Caco-2 (cell line): ENCODE results near the gene SPEG. TPM values are rescaled to one million over a fixed set of nuclear protein-coding genes. Genes with fewer than 3 reads are reported as not detected.
A peak's percentile ranks its signal among the peaks of the same experiment; 100 is the strongest.

Experiments
- BruUV-seq: library from RNA; stranded (reverse); fragments of 400-500 nt; replicated peaks from 2 replicates; lab custom pipeline; 2021; lab: Mats Ljungman, UMichigan
- CTCF ChIA-PET: fragments of 300-600 bp; sonication (Branson Sonifier 250); formaldehyde crosslinking; loops from one replicate; lab custom pipeline; 2022; ENCODE audit warnings: antibody characterized with exemption; lab: Charles Lee
- POLR2A ChIA-PET: fragments of 300-600 bp; sonication (Branson Sonifier 250); formaldehyde crosslinking; loops from one replicate; lab custom pipeline; 2022; ENCODE audit warnings: antibody characterized with exemption; lab: Charles Lee
- DNase-seq, 2 experiments: peaks; one replicate each; pipeline versions ENCODE4 v3.0.0 to v3.0.0-alpha.2; 2020 to 2022
- H3K27me3 ChIP-seq: replicated peaks from 2 replicates; pipeline ENCODE4 v1.6.0; 2011; ENCODE audit warnings: low read length; ENCODE audit not compliant: control insufficient read depth, insufficient read depth
- H3K36me3 ChIP-seq: 2 replicates; pipeline ENCODE4 v1.5.1; 2011; ENCODE audit warnings: low read length; ENCODE audit not compliant: control insufficient read depth, insufficient read depth
- H3K4me1 ChIP-seq: fragments of 250-450 bp; sonication (Bioruptor Pico); 2 replicates; pipeline ENCODE4 v1.5.1; 2020; ENCODE audit warnings: mild to moderate bottlenecking
- H3K4me3 ChIP-seq: 2 replicates; pipeline ENCODE4 v1.5.1; 2011; ENCODE audit warnings: low read depth, mild to moderate bottlenecking, control low read depth, low read length
- H3K9me3 ChIP-seq: fragments of 250-450 bp; sonication (Bioruptor Pico); 2 replicates; pipeline ENCODE4 v1.5.1; 2020; ENCODE audit warnings: mild to moderate bottlenecking, moderate library complexity
- H3K27ac Mint-ChIP-seq: one replicate; pipeline ENCODE4 v1.8.0; 2022; ENCODE audit warnings: mixed read lengths; ENCODE audit not compliant: unreplicated experiment
- H3K27me3 Mint-ChIP-seq: one replicate; pipeline ENCODE4 v1.8.0; 2022; ENCODE audit warnings: mixed read lengths; ENCODE audit not compliant: insufficient read depth, unreplicated experiment
- H3K36me3 Mint-ChIP-seq: one replicate; pipeline ENCODE4 v1.8.0; 2022; ENCODE audit warnings: mild to moderate bottlenecking, mixed read lengths; ENCODE audit not compliant: insufficient read depth, unreplicated experiment
- H3K4me1 Mint-ChIP-seq: one replicate; pipeline ENCODE4 v1.8.0; 2022; ENCODE audit warnings: low read depth, mixed read lengths; ENCODE audit not compliant: unreplicated experiment
- H3K4me3 Mint-ChIP-seq: one replicate; pipeline ENCODE4 v1.8.0; 2022; ENCODE audit warnings: mild to moderate bottlenecking, moderate library complexity, mixed read lengths; ENCODE audit not compliant: unreplicated experiment
- H3K9me3 Mint-ChIP-seq: one replicate; pipeline ENCODE4 v1.8.0; 2022; ENCODE audit warnings: mixed read lengths; ENCODE audit not compliant: unreplicated experiment
- CTCF ChIP-seq, 2 experiments: fragments of 200-600 bp in 1 of 2; IDR thresholded peaks; 1 replicate in 1 of 2; 2 replicates in 1 of 2; pipeline versions ENCODE4 v1.5.1 to v1.8.0; 2011 to 2022; ENCODE audit warnings: antibody characterized with exemption in 1 of 2, control low read depth in 1 of 2, inconsistent platforms in 1 of 2, low read depth in 1 of 2, low read length in 1 of 2, mild to moderate bottlenecking in 1 of 2, moderate library complexity in 1 of 2; ENCODE audit not compliant: insufficient read depth in 1 of 2, severe bottlenecking in 1 of 2, unreplicated experiment in 1 of 2
- intact Hi-C: fragments of 100-400 bp; cut with micrococcal nuclease; formaldehyde crosslinking; loops from one replicate; pipeline ENCODE4 v1.10.0; 2022; ENCODE audit not compliant: unreplicated experiment
- total RNA-seq: library from RNA; stranded (reverse); gene quantifications from 2 replicates; pipeline ENCODE4 v1.2.3, GENCODE V29; 2022

Gene SPEG
- total RNA-seq, 1 experiment from 2014 or later = 18.6 TPM

- ChIA-PET CTCF (interaction anchor here (0.6 to 3.9 kb wide), 12 partner anchors 8 to 209 kb away, joined by 3 to 49 read pairs (median 6); partner anchors contain the start of gene GMPPA), POLR2A (no interaction called here)
- H3K27ac Mint-ChIP-seq = no peak overlapping the region
- H3K4me3 Mint-ChIP-seq = no peak overlapping the region
- no peaks in the 10 kb centered on the region for H3K9me3 ChIP-seq
- no peak for TF ChIP-seq CTCF (IDR thresholded peaks at IDR 0.05; ENCODE audit: insufficient read depth in 1 of 2, low read depth in 1 of 2, low read length in 1 of 2, severe bottlenecking in 1 of 2, unreplicated experiment in 1 of 2)
- BruUV-seq = no TSS peak
- H3K27me3 ChIP-seq = no peaks in the 10 kb centered on the region; the same call in 1 of the 2 replicates
- H3K36me3 Mint-ChIP-seq = no peaks in the 10 kb centered on the region
- peaks cover 16% of the 10 kb centered on the region for H3K27me3 Mint-ChIP-seq
- H3K4me1 ChIP-seq = peaks cover 13% of the 10 kb centered on the region
- peaks cover 13% of the 10 kb centered on the region for H3K4me1 Mint-ChIP-seq
- no peak overlapping the region for H3K4me3 ChIP-seq
- intact Hi-C loops = no loop called here
- H3K36me3 ChIP-seq = no peaks in the 10 kb centered on the region
- no peak for DNase-seq
- no peaks in the 10 kb centered on the region for H3K9me3 Mint-ChIP-seq
Observed at GRCh38 chr2:219520079-219520478, 85.4 kb downstream of the SPEG start.

- Mint-ChIP-seq H3K4me3 (peak overlapping the region; percentile 58), H3K27ac (peak overlapping the region; percentile 73), H3K36me3 (no peaks in the 10 kb centered on the region), H3K4me1 (peaks cover 22% of the 10 kb centered on the region), H3K9me3 (no peaks in the 10 kb centered on the region), H3K27me3 (peaks cover 13% of the 10 kb centered on the region)
- POLR2A ChIA-PET = no interaction called here
- peaks cover 24% of the 10 kb centered on the region for H3K4me1 ChIP-seq
- TF ChIP-seq CTCF (IDR thresholded peaks at IDR 0.05; ENCODE audit: insufficient read depth in 1 of 2, low read depth in 1 of 2, low read length in 1 of 2, severe bottlenecking in 1 of 2, unreplicated experiment in 1 of 2) = peak; percentile 81 to 97
- no peaks in the 10 kb centered on the region for H3K36me3 ChIP-seq
- intact Hi-C loops = loop anchor here (1.0 kb wide), 3 partner anchors 11 to 45 kb away; partner anchors contain the start of gene GMPPA
- H3K27me3 ChIP-seq = no peaks in the 10 kb centered on the region
- BruUV-seq = no TSS peak
- no peaks in the 10 kb centered on the region for H3K9me3 ChIP-seq
- peak; percentile 73 to 74 for DNase-seq
- CTCF ChIA-PET = interaction anchor here (0.9 to 3.9 kb wide), 8 partner anchors 9 to 119 kb away, joined by 3 to 49 read pairs (median 6); partner anchors contain the start of gene GMPPA
- 0 out of 2 replicates have a peak overlapping the region, but pooled peaks have one; percentile 5 for H3K4me3 ChIP-seq
Observed at GRCh38 chr2:219521066-219521880, 86.6 kb downstream of the SPEG start.

DNA sequence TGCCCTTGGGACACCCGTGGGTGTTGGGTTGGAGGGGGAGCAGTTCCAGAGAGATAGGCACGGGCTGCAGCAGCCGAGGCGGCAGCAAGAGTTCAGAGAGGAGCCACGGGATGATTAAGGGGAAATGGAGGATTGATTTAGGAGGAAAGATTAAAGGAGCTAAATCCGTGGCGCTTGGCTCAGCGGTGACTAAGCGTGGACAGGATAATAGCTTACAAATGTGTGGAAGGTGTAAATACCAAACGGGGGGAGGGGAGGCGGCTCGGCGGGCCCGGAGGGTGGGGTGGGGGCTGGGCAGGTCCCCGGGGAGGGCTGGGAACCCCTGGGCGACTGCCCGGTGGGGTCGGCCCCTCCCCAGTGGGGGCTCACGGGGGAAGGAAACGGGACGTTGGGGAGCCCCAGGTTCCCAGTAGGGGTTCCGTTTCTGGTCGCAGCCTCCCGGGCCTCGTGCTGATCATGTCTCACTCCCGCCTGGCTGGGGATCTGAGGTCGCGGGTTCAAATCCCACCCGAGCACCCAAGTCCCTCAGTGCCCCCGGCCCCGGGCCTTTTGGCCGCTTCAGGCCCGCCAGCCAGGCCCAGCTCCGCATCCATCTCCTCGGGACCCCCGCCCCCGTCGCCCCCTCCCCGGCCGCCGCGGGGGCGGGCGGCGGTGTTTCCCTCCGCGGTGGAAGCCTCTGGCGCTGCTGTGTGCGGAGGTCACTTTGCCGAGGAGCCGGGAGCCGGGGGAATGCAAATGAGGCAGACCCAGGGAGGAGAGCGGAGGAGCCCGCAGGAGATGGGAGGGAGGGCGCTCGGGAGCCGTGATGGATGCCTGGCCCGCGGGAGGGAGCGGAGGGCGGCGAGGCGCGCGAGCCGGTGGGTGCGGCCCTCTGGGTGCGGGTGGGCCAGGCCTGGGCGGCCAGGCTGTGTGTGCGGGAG lies 87.7 kb downstream of the SPEG start:
- no TSS peak for BruUV-seq
- H3K9me3 ChIP-seq = no peaks in the 10 kb centered on the region
- Mint-ChIP-seq H3K36me3 (no peaks in the 10 kb centered on the region), H3K27me3 (peaks cover 9% of the 10 kb centered on the region), H3K4me3 (peak overlapping the region; percentile 58), H3K9me3 (no peaks in the 10 kb centered on the region), H3K4me1 (peaks cover 26% of the 10 kb centered on the region), H3K27ac (peak overlapping the region; percentile 73)
- ChIA-PET CTCF (interaction anchor here (0.5 to 3.1 kb wide), 4 partner anchors 7 to 24 kb away, joined by 3 to 27 read pairs (median 8); partner anchors contain the start of gene GMPPA), POLR2A (no interaction called here)
- TF ChIP-seq CTCF (IDR thresholded peaks at IDR 0.05; ENCODE audit: insufficient read depth in 1 of 2, low read depth in 1 of 2, low read length in 1 of 2, severe bottlenecking in 1 of 2, unreplicated experiment in 1 of 2) = no peak
- intact Hi-C loops = no loop called here
- H3K27me3 ChIP-seq = no peaks in the 10 kb centered on the region
- DNase-seq = peak in 1 of 2 experiments; percentile 45
- H3K4me1 ChIP-seq = peaks cover 25% of the 10 kb centered on the region
- H3K36me3 ChIP-seq = no peaks in the 10 kb centered on the region
- H3K4me3 ChIP-seq = no peak overlapping the region
